Ovary (tissue), 3 donors: ENCODE results near the gene FRAT2.

Experiments
- POLR2A ChIP-seq: fragments of 450-650 bp; IDR thresholded peaks from one replicate; pipeline ENCODE4 v1.6.1; 2017; ENCODE audit warnings: antibody characterized with exemption, mild to moderate bottlenecking, moderate library complexity
- TF ChIP-seq, protein P1 (sequence below), 3 donors: fragments of 450-650 bp in 2 of 3; fragments of 200-600 bp in 1 of 3; IDR thresholded peaks; one replicate each; pipeline versions ENCODE4 v1.5.1 to v1.8.0; 2016 to 2022; ENCODE audit warnings: antibody characterized with exemption in 3 of 3, mild to moderate bottlenecking in 1 of 3
- donor health status: DM: no; HTN: no; CAD: no.

DNA sequence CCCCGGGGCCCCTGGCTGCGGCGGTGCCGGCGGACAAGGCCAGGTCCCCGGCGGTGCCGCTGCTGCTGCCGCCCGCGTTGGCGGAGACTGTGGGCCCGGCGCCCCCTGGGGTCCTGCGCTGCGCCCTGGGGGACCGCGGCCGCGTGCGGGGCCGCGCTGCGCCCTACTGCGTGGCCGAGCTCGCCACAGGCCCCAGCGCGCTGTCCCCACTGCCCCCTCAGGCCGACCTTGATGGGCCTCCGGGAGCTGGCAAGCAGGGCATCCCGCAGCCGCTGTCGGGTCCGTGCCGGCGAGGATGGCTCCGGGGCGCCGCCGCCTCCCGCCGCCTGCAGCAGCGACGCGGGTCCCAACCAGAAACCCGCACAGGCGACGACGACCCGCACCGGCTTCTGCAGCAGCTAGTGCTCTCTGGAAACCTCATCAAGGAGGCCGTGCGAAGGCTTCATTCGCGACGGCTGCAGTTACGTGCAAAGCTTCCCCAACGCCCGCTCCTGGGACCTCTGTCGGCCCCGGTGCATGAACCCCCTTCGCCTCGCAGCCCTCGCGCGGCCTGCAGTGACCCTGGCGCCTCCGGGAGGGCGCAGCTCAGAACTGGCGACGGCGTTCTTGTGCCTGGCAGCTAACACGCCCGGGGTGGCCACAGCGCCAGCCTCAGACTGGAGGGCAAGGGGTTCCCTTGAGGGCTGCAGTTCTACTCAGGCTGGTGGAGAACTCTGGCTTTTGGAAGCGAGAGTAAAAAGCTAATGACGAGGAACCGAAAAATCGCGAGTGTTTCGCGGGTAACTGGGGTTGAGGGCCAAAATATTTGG lies 14.7 kb downstream of the FRAT2 start:
- TF ChIP-seq, protein P1, sequence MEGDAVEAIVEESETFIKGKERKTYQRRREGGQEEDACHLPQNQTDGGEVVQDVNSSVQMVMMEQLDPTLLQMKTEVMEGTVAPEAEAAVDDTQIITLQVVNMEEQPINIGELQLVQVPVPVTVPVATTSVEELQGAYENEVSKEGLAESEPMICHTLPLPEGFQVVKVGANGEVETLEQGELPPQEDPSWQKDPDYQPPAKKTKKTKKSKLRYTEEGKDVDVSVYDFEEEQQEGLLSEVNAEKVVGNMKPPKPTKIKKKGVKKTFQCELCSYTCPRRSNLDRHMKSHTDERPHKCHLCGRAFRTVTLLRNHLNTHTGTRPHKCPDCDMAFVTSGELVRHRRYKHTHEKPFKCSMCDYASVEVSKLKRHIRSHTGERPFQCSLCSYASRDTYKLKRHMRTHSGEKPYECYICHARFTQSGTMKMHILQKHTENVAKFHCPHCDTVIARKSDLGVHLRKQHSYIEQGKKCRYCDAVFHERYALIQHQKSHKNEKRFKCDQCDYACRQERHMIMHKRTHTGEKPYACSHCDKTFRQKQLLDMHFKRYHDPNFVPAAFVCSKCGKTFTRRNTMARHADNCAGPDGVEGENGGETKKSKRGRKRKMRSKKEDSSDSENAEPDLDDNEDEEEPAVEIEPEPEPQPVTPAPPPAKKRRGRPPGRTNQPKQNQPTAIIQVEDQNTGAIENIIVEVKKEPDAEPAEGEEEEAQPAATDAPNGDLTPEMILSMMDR (IDR thresholded peaks at IDR 0.05): no peak
- TF ChIP-seq POLR2A: peak; percentile 22
